ENCODE data around the gene MYRFL.

MYRFL gene

DNA sequence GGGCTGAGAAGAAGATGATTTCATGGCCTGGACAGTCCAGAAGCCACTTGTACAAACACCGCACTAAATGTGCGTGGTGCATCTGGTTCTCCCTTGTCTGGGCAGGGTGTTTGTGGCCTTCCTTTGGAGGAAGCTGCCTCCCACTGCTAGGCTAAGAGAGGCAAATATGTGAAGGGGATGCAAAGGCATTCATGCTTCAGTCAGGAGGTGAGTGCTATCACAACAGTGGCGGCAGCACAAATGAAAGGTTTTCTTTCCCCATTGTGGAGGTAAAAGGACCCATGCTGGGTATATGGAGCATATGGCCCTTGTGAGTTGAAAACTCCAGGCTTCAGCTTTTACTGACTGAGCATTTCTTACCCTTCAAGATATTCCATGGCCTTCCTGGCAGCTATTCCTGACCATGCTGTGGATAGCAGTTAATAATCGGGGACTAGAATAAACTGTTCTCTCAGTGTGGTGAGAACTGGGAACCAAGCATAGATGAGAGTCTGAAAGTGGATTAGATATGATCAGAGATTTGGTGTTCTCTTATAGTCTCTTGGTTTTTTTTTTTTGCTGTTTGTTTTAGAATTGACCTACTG is 69.9 kb downstream of the MYRFL start:
- in situ Hi-C loops (cut with HindIII; ENCODE audit: low sequenced_read_pairs): loop anchor here (5.0 to 25.0 kb wide), 2 partner anchors 692 to 852 kb away; no protein-coding TSS in a partner anchor

DNA sequence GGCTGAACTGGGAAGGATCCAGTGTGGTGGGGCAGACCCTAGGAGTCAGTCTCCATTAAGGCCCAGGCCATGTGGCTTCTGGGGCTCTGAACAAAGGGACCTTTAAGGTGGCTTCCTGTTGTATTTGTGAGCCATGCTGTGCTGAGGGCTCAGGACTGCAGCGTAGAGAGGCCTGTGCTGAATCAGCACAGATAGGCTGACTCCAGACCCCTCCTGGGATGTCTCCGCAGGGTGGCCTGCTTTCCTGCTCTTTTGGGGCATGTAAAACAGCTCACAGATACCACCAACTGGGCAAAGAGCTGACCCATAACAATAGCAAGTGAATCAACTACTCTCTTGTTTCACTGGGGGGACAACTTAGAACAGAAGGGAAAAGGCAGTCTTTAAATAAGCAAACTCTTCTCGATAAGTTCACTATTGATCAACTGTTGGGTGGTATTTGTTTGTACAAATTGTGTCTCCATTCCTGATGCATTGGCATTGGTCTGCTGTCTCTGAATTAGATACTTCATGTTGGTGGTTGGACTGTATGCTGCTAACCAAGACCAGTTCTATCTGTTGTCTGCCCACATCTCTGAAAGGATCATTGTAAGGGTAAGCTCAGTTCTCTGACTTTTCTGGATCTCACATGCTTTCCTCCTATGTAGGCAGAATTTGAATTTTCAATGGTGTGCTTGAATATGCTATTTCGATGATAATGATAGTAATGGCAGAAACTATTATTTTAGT is 71.8 kb downstream of the MYRFL start:
- in situ Hi-C loops (cut with HindIII; ENCODE audit: low sequenced_read_pairs): loop anchor here (25.0 kb wide), 1 partner anchor 690 kb away; no protein-coding TSS in a partner anchor

DNA sequence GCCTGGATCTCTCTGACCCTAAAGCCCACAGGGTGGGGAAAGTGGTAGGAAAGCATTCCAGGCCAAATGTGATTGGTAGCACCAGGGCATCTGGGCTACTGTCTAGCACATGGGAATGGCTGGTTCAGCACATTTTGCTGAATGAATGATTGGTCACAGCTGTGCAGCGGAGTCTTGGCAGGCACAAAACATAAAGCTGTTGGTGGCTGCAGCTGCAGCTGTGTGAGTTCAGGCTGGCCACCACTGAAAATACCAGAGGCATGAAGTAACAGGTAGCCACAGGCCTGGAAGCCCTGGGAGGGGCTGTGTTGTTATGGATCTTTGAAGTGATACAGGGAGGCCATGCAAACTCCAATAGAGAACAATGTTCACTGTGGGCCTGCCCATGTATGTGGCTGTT is 72.7 kb downstream of the MYRFL start:
- in situ Hi-C loops (cut with HindIII; ENCODE audit: low sequenced_read_pairs): loop anchor here (25.0 kb wide), 1 partner anchor 690 kb away; no protein-coding TSS in a partner anchor

DNA sequence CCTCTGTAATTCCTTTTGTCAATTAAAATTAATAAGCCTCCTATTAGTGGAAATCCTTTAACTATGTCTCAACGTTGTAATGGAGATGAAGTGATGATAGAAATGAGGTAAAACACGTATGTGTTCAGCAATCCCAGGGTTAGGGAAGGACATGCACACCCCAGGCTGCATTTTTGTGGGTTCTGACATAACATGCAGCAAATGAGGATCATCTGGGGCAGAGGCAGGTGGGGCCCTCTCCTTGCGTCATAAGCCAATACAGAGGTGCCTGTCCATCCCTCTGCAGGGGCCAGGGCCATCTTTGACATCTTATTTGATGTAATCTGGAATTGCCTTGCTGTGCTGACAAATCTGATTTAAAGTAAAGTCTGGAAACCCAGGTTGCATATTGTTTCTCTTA is 73.2 kb downstream of the MYRFL start:
- in situ Hi-C loops (cut with HindIII; ENCODE audit: low sequenced_read_pairs): loop anchor here (25.0 kb wide), 1 partner anchor 689 kb away; no protein-coding TSS in a partner anchor

DNA sequence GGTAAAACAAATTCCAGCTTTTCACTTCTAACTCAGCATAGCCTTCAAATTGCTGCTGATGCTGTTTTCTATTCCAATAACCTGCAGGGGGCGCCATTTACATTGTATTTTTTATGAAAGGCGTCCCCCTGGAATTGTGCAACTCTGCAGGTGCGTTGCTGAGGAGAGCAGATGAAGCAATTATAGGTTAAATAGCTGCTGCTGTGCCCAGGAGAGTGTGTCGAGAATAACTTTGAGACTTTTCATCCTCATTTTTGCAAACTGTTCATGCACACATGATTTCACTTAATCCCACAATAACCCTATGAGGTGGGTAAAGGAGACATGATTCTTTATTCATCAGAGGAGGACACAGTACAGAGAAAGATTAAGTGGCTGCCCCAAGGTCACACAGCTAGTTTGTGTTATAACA is 75.7 kb downstream of the MYRFL start:
- in situ Hi-C loops (cut with HindIII; ENCODE audit: low sequenced_read_pairs): no loop called here

DNA sequence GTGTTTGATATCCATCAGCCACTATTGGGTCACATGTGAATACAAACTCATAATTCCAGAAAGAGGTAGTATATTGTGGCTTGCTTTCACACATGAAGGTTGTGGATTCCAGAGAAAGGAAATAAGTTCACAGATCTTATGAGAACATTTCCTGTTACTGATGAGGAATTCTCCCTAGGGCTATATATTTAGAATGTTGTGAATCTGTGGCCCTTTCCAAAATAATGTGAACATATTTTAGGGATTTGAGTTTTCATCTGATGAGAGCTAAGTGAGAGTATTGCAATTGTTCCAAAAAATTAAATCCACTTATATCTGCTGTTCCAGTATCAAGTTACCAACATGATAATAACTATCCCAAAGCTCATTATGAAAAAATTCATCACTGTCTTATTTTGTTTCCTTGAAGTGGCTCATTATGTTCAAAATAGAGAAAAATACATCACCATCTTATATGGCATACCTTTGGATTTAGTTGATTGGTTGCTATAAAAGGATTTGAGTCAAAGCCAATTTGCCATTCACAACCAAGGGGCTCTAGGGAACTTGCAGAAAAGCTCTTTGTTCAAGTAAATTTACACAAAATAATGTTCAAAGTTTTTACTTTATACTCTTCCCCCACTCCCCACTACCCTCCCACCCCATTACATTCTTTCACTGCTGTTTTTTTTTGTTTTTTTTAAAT is 76.3 kb downstream of the MYRFL start:
- in situ Hi-C loops (cut with HindIII; ENCODE audit: low sequenced_read_pairs): no loop called here

DNA sequence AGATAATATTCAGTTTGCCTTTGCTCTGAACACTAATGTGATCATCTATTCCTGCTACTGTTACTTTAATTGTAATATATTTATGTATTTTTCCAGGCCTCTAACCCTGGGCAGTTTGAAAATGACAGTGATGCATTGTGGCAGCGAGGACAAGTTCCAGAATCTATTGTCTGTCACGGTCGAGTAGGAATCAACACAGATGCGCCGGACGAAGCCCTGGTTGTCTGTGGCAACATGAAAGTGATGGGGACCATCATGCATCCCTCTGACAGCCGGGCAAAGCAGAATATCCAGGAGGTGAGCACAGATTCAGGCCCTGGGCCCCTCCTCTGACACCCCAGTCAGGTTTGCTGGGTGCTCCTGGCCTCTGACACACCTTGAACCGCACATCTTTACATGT is 78.5 kb downstream of the MYRFL start:
- in situ Hi-C loops (cut with HindIII; ENCODE audit: low sequenced_read_pairs): no loop called here

DNA sequence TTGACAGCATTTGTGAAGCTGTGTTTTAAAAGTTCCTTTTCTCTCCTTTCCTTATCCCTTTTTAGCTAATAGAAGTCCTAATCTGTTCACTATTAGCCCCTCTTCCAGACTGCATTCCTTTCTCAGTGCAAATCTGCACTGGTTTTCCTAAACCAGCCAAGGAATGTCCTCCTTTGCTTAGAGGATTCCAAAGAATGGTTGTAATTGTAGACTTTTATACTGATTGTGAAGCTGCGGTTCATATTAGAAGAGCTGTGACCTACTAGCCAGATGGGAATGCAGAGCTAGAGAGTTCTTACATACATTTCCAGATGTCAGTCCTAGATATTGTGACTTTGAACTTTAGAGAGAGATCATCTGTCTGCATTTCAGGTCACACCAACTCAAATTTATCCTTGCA is 79.8 kb downstream of the MYRFL start:
- in situ Hi-C loops (cut with HindIII; ENCODE audit: low sequenced_read_pairs): no loop called here

DNA sequence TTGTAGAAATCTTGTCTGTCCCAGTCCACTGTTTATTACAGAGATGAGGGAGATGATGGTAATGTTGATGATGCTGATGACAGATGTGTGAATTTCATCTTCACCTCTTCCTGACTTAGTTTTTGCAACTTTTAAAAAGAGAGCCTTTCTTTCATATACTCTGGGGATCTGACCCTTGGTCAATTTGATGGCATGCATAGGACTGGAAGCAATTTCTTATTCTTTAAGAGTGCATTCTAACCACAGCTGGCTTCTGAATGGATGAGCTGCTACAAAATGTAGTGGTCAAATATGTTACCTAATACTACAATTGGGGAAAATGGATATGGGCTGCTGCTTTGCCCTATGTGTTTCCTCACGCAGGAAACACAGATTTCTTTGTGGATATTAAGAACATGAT is 80.8 kb downstream of the MYRFL start:
- in situ Hi-C loops (cut with HindIII; ENCODE audit: low sequenced_read_pairs): no loop called here

DNA sequence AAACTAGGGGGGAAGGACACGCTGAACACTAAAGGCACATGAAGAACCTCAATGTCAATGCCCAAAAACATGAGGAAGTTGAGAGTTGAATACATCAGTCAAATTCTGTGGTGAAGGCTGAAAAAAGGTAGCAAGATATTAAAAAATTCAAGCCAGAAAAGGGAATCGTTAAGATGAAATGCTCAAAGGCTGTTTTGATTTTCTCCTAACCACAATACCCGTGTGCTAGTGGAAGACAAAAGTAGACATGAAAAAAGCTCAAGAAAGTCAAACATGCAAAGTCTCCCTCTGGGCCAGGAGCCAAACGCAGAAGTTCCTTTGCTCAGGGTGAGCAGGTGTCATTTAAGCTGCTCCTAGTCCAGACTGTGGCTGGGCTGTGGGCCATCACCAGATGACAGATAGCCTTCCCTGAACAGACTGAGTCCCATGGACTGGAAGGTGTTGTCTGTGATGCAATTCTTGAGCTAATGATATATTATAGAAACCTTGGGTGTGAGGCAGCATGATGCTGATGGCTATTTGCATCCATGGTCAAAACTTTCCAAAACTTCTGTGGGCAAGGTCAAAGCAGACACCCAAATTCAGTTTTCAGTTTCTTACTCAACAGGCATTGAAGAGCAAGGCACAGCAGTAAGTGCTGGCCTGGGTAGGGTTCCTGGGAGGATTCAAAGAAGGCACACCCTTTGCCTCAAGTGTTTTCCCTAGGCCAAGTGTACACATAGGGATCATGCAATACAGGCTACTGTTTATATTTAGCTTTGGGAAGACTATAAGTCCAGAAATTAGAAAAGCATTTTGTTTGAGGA is 81.6 kb downstream of the MYRFL start:
- in situ Hi-C loops (cut with HindIII; ENCODE audit: low sequenced_read_pairs): no loop called here

DNA sequence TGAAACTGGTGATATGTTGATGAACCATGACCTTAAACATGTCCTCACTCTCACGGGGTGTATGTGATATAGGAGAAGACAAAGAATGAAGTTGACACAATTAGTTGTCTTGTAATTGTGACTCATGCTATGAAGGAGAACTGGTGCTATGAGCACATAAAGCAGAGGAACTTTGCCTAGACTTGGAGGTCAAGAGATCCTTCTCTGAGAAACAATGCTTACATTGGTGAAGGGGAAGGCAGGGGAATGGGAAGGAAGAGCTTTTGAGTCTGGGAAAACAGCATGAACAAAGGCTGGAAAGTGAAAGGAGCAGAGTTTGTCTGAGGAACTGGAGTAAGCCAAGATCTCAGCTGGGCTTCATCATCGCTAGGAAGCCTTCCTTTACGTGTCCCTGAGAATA is 83.2 kb downstream of the MYRFL start:
- in situ Hi-C loops (cut with HindIII; ENCODE audit: low sequenced_read_pairs): no loop called here

DNA sequence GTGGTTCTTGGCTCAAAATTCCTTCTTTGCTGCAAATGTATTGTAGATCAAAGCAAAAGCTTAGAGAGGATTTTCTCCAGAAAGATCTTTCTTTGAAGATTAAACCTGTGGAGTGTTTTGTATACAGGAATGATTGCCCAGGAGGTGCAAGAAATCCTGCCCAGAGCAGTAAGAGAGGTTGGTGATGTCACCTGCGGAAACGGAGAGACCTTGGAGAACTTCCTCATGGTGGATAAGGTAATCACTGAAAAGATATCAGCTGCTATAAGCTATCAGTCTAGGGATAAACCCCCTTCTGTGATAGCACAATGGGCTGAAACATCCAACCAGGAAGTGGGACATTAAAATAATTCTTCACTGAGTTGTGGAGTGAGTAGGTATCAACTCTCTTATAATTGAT is 85.7 kb downstream of the MYRFL start:
- in situ Hi-C loops (cut with HindIII; ENCODE audit: low sequenced_read_pairs): no loop called here

DNA sequence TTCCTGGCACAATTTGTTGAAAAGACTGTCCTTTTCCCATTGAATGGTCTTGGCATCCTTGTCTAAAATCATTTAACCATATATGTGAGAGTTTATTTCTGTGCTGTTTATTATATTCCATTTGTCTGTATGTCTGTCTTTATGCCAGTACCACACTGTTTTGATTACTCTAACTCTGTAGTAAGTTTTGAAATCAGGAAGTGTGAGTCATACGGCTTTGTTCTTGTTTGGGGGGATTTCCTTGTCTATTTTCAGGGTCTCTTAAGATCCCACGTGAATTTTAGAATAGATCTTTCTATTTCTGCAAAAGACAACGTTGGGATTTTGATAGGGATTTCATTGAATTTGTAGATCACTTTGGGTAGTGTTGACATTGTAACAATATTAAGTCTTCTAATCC is 88.5 kb downstream of the MYRFL start:
- in situ Hi-C loops (cut with HindIII; ENCODE audit: low sequenced_read_pairs): no loop called here

DNA sequence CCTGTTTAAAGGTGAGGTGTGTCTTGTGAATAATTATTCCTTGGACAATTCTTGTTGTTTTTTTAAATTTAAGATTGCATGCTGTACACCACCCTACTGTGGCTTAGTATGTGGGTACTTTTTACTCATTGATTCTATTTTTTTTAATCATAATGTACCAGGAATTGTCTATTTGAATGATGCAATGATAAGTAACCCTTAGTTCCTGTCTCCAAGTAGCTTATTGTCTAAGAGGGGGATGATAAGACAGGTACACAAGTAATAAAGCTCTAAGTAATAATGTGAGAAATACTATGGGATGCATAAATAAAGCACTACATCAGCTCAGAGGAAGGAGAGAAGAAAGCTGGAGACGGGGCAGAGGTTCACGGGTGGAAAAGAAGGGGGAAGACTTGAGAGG is 90.9 kb downstream of the MYRFL start:
- in situ Hi-C loops (cut with HindIII; ENCODE audit: low sequenced_read_pairs): no loop called here

DNA sequence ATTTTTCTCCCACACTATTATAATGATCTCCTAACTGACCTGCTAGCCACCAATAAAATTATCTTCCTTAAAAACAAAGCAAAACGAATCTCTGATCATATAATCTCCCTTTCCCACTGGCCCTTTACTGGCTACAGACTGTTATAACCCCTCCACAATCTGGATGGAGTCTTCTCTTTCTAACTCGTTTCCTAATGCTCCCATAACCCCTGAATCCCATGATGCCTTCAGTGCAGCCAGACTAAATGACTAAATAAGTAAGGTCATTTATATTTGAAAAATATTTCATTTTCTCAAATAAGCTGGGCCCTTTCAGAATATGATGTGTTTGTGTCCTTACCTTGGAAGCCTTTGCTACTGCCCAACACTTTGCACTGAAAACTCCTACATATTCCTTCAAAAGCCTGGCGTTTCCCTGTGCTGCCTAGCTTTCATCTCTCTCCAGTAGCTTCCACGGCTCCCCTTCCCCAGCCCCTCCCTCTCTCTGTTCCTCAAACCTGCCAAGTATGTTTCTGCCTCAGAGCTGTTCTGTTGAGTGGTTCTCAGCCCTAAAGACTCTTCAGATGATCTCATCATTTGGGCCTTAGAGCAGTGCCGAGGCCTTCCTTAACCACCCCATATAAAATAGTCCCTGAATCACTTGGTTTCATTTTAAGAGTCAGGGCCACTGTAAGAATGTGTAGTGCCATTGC is 91.7 kb downstream of the MYRFL start:
- in situ Hi-C loops (cut with HindIII; ENCODE audit: low sequenced_read_pairs): no loop called here

DNA sequence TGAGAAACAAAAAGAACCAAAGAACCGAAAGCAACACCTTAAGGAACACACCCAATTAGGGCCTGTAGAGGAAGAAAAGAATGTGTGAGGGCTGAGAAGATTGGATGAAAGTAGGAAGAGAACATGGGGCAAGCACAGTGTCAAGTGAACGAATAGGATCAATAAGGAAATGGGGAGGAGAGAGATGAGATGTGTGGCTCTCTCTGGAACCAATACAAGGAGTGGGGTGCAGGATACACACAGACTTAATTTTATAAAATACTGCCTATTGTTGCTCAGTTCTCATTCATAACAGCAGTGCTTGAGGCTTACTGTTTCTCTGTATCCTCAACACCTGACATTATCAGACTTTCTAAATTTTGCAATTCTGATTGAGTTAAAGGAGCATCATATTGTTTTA is 93.3 kb downstream of the MYRFL start:
- in situ Hi-C loops (cut with HindIII; ENCODE audit: low sequenced_read_pairs): no loop called here

DNA sequence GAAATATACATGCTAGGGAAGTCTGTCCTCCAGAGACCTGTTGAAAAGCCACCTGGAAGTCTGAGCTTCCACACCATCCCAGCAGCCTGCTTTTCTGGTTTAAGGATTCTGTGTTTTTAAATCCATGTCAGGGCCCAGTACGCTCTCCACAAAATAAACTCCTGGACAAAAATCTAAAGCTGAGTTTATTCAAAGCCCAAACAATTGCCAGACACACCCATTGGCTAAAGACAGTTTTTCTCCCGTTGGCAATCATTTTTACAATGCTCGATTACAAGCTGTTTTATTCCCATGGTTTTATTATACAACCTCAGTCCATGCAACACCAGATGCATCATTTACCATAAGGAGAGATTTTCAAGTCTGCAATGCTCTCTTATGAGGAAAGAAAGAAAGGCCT is 94.5 kb downstream of the MYRFL start:
- in situ Hi-C loops (cut with HindIII; ENCODE audit: low sequenced_read_pairs): no loop called here

DNA sequence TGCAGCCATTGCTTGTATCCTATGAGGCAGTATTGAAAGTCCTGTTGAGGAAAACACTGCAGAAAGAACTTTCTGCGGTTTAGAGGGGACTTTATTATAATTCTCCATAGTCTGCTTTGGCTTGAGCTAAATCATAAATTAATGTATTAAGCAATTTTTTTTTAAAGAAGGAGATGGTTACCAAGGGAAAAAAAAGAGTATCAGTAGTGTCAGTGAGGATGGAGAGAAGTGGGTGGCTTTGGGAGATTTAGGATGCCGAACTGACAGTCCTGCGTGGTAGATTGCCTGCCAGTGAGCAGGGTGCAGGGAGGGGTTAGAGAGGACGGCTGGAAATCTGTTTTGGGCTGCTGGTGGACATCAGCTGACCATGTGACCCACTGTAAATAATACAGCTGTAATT is 96.8 kb downstream of the MYRFL start:
- in situ Hi-C loops (cut with HindIII; ENCODE audit: low sequenced_read_pairs): no loop called here

DNA sequence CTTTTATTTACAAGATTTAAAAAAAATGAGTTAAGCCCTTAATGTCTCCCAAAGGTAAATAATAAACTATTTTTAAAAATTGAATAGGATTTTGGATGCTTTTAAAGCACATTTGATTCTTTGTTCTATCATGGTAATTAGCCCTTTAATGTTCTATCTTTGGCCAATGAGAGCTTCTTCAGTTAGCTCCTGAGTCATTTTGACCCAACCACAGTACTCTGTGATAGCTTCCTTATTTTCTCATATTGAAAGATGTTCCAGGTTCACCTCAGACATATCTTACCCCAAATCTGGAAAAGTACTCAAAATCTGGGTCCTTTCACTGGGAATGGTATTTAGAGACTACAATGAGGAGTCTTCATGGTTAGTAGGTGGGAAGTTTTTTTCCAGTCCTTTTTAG is 98.0 kb downstream of the MYRFL start:
- in situ Hi-C loops (cut with HindIII; ENCODE audit: low sequenced_read_pairs): no loop called here

DNA sequence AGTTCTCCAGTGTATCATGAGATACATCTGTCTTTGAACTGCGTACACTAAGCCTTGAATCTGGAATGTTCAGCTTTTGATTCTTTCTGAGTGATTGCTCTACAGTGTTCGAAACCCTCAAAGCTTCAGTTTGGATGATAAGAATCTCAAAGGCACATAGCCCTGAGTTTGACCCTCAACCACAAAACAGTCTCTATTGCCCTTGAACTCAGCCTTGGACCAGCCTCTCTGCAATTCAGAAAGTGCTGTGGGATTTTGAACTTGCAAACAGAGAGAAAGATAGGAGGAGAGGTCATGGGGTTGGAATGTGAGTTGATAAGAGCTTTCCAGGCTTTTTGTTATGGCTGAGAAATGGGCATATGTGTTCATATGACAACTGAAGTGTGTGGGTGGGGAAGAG is 100.3 kb downstream of the MYRFL start:
- in situ Hi-C loops (cut with HindIII; ENCODE audit: low sequenced_read_pairs): no loop called here

DNA sequence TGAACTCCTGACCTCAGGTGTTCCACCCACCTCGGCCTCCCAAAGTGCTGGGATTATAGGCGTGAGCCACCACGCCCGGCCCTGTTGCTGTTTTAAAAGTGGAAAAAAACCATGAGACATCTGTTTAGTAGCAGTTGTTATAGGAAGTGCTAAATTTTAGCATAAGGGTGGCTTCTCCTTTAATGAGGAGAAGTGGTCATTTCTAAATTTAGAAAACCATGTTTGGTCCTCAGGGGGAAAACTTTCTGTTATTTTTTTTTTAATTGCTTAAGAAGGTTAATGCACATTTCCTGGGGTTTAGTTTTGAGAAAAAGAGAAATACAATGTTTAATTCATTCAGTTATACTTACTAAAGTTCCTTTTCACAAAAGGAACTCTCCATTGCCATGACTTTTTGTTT is 102.1 kb downstream of the MYRFL start:
- in situ Hi-C loops (cut with HindIII; ENCODE audit: low sequenced_read_pairs): no loop called here
